Brain microvascular endothelial cell (primary cell): ENCODE data around the gene IL16.
A peak's percentile ranks its signal among the peaks of the same experiment; 100 is the strongest.

Source experiments
- DNase-seq: peaks from one replicate; pipeline ENCODE4 v3.0.0-alpha.2; 2020
- H3K27ac ChIP-seq: fragments of 250-450 bp; sonication (Bioruptor Pico); 2 replicates; pipeline ENCODE4 v1.5.1; 2020; ENCODE audit warnings: mild to moderate bottlenecking, moderate library complexity
- H3K27me3 ChIP-seq: fragments of 250-450 bp; sonication (Bioruptor Pico); replicated peaks from 2 replicates; pipeline ENCODE4 v1.5.1; 2020; ENCODE audit warnings: mild to moderate bottlenecking
- H3K36me3 ChIP-seq: fragments of 250-450 bp; sonication (Bioruptor Pico); replicated peaks from 2 replicates; pipeline ENCODE4 v1.5.1; 2020; ENCODE audit warnings: mild to moderate bottlenecking
- H3K4me3 ChIP-seq: 2 replicates; pipeline ENCODE4 v1.5.1; 2011; ENCODE audit warnings: low read depth, mild to moderate bottlenecking, control low read depth, low read length, moderate library complexity
- CTCF ChIP-seq: IDR thresholded peaks from 2 replicates; pipeline ENCODE4 v1.5.1; 2011; ENCODE audit warnings: low read depth, mild to moderate bottlenecking, moderate library complexity, low read length, control low read depth, inconsistent platforms; ENCODE audit errors: missing control alignments
- in situ Hi-C: cut with HindIII; loops from 2 replicates; pipeline ENCODE4 v1.10.0; 2017; ENCODE audit warnings: low sequenced_read_pairs, low pct_ligation_motif_present

IL16 gene

GRCh38 chr15:81196576-81197254 lies at the start of gene IL16:
IL16 (plus strand) TSS chr15:81196879; CDS start chr15:81225400, 28,521 bp downstream.
- in situ Hi-C loops = no loop called here
- TF ChIP-seq CTCF = no peak
- H3K36me3 ChIP-seq = no peaks in the 10 kb centered on the region
- no peak within 1 kb of the TSS for H3K27ac ChIP-seq
- H3K27me3 ChIP-seq = no peaks in the 10 kb centered on the region
- no peak within 1 kb of the TSS for H3K4me3 ChIP-seq
- no peak for DNase-seq

GRCh38 chr15:81151389-81151788 lies 45.3 kb upstream of the IL16 start:
- Histone ChIP-seq H3K27me3 (no peaks in the 10 kb centered on the region), H3K36me3 (no peaks in the 10 kb centered on the region), H3K27ac (no peak overlapping the region), H3K4me3 (no peak overlapping the region)
- in situ Hi-C loops = no loop called here
- no peak for DNase-seq
- TF ChIP-seq CTCF = no peak

- no peaks in the 10 kb centered on the region for H3K36me3 ChIP-seq
- no peak for TF ChIP-seq CTCF
- H3K27me3 ChIP-seq = no peaks in the 10 kb centered on the region
- no peak overlapping the region for H3K4me3 ChIP-seq
- no peak for DNase-seq
- H3K27ac ChIP-seq = no peak overlapping the region
- in situ Hi-C loops = no loop called here
Measured at GRCh38 chr15:81152339-81152738, 44.3 kb upstream of the IL16 start.

GRCh38 chr15:81152799-81153198 lies 43.9 kb upstream of the IL16 start:
- no peak for TF ChIP-seq CTCF
- no peaks in the 10 kb centered on the region for H3K27me3 ChIP-seq
- no peaks in the 10 kb centered on the region for H3K36me3 ChIP-seq
- H3K4me3 ChIP-seq = no peak overlapping the region
- H3K27ac ChIP-seq = no peak overlapping the region
- DNase-seq = no peak
- in situ Hi-C loops = no loop called here

- Histone ChIP-seq H3K4me3 (no peak overlapping the region), H3K27ac (no peak overlapping the region), H3K27me3 (no peaks in the 10 kb centered on the region), H3K36me3 (no peaks in the 10 kb centered on the region)
- in situ Hi-C loops = no loop called here
- DNase-seq = peak; percentile 39
- peak; percentile 63 for TF ChIP-seq CTCF
Measured at GRCh38 chr15:81155375-81156218, 41.1 kb upstream of the IL16 start.
